ENCODE data around the gene VEZT.
"Not testable (repeated sequence)": the region's sequence is repeated elsewhere in the genome, so short reads cannot be mapped to it uniquely, and the experiment has no call there.

VEZT gene

DNA sequence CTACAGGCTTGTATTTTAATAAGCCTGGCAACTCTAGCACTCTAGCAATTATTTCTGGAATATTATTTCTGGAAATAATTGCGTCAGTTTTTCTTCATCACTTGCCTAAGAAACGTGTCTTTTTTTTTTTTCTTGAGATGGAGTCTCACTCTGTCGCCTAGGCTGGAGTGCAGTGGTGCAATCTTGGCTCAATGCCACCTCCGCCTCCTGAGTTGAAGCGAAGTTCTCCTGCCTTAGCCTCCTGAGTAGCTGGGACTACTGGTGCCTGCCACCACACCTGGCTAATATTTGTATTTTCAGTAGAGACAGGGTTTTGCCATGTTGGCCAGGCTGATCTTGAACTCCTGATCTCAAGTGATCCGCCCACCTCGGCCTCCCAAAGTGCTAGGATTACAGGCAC lies 106.6 kb downstream of the VEZT start:
- not testable (repeated sequence) for DNase-seq

DNA sequence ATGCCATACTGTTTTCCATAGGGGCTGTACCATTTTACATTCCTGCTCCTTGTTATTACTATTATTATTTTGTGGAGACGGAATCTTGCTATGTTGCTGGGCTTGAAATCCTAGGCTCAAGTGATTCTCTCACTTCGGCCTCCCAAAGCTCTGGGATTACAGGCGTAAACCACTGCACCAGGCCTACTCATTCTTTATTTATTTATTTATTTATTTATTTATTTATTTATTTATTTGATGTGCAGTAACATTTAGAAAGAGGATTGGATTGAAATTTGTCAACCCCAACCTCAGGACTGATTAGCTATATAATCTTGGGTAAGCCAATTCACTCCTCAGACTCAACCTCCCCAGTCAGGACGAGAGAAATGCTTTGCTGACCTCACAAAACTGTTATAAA lies 107.9 kb downstream of the VEZT start:
- DNase-seq = no peak

DNA sequence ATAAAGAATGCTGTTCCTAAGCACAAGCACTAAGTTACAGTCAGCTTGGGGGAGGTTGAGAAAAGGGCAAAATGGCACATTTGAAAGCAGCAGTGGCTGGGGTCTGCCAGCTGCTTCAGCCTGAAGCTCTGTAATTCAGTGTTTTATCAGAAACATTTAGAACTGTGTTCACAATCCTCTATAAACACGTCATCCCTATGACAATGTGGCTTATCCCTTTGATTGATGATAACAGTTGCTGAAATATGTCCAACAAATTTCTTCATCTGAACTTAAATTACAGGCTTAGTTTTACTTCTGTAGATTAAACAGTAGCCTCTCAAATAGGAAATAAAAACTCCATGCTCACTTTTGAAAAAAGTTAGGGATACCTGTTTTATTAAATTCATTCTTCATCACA lies 108.8 kb downstream of the VEZT start:
- DNase-seq = no peak

- DNase-seq = no peak
Observed at GRCh38 chr12:95326855-95327254, 109.2 kb downstream of the VEZT start.

- no peak for DNase-seq
Observed at GRCh38 chr12:95328708-95329107, 111.1 kb downstream of the VEZT start.

GRCh38 chr12:95335948-95336347 lies 118.3 kb downstream of the VEZT start:
- no peak for DNase-seq

GRCh38 chr12:95336387-95337067 lies 118.9 kb downstream of the VEZT start:
- DNase-seq = no peak

DNA sequence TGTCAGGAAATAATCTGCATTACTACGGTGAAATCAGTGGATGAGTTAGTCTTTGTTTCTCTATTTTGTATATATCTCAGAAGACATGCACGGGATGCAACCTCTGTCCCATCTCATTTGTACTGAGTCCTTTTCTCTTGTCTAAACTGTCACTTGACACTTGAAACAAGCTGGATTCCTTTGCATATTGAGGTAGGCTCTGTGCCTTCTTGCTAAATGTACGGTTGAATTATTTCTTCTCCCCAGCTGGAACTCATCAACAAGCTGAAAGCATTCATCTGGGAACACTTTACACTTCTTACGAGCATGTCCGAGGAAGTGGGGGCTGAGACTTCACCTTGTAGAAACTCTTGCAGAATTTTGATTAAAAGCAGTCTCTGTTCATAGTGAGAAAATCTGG lies 119.5 kb downstream of the VEZT start:
- DNase-seq = no peak

DNA sequence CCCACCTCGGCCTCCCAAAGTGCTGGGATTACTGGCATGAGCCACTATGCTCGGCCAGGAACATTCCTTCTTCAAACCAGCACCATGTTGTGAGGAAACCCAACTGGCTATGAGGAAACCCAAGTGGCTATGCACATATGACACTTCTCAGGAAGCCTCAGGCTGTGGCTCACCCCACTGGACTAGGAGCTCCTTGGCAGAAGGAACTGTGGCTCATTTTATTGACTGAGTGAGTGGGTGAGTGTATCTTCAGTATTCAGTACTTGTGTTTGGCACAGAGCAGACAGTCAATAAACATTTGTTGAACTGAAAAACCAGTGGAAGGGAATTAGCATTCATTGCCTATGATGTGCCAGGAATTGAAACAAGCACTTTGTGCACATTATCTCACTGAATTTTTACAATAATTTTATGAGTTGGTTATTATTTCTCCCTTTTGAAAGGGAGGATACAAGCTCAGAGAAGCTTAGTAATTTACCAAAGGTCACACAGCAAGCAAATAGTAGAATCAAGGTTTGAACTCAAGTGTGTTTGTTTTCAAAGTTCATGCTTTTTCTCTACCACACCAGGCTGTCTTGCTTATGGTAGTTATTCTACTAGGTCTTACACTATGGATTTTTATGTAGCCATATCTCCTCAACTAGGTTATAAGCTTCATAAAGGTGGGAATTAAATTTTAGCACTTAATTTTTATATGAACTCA lies 121.6 kb downstream of the VEZT start:
- DNase-seq = no peak

DNA sequence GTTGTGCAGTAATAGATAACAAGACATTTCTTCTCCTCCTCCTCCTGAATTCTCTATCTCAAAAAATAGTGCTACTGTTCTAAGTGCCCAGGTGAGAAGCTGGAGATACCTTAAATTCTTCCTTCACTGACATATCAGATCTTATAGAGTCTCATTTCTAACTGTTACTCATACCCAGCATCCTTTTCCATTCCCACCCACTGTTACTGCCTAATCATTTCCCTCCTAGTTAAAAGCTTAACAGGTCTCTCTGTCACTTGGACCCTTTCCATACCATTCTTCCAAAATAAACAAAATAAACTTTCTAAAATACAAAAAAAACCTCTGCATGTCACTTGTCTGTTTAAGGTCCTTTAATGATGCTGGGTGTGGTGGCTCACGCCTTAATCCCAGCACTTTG lies 124.4 kb downstream of the VEZT start:
- no peak for DNase-seq

DNA sequence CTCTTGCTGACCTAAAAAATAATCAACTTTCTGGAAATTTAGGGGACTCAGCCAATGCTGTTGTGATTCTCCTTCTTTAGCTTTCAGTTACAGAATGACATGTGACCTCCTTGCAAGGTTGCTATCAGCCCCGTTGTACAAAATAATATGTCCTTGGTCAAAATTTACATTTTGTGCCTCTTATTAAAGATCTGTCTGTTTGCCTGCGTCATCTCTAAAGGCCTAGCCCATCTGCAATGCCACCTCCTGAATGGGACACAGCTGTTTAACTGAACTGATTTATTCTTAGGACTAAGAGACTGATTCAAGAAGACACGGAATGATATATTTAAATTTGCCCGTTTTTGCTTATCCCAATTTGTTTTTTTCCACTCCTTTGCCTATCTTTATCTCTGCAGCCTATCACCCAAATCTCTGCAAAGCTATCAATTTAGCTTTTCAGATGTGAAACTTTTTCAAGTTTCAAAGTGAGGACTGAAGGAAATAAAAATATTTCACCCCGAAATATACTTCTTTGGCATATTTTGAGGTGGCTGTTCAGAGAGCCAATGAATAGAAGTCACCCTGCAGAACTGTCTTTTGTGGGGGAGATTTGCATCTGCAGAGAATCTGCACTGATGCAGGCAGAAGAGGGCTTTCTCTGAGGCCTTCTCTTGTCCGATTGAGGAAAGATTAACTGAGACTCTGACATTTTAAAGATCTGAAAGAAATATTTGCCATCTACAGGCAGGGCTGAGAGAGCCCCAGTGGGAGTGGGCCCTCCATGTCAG lies 126.0 kb downstream of the VEZT start:
- no peak for DNase-seq

DNA sequence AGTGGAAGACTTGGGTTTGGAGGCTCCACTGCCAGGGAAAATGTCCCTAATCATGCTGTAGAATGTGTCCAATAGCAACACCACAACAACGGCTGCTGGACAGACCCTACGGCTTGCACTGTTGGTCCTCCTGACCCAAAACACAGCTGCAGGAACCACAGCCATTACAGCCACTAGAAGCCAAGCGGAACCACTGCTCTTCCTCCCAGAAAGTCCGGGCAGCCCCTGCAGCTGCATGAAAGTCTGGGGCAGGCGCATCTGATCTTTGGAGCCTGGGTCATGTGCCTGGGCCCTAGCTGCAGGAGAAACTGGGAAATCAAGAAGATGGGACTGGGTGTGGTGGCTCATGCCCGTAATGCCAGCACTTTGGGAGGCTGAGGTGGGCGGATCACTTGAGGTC lies 131.7 kb downstream of the VEZT start:
- no peak for DNase-seq

DNA sequence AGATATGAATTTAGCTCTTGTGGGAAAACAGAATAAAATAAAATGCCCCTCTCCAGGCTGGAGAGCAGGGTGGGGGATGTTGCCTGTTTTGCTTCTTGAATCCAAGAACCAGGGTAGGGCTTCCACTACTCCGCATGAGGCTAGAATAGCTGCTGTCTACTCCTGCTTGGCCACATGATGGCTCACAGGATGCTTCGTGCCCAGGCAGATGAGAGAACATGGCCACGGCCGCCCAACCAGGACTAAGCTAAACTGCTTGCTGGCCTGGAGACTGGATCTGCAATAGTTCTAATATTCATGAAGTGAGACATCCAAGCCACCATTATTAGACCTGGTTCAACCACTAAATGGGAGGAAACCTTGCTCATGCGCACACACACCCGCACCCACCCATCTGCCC lies 134.1 kb downstream of the VEZT start:
- no peak for DNase-seq
